SHP77 treated with DMSO at 0.1 percent for 48 hours (cell line): ENCODE data around the gene OR52W1.

Source experiments
- DNase-seq: peaks from one replicate; lab custom pipeline; 2025; lab: John Stamatoyannopoulos, UW

OR52W1 gene

GRCh38 chr11:6199174-6199810 lies at the start of gene OR52W1:
OR52W1 (plus strand) TSS chr11:6199224; CDS start chr11:6199224, 0 bp downstream.
- no peak for DNase-seq

GRCh38 chr11:6151117-6151516 lies 47.9 kb upstream of the OR52W1 start:
- DNase-seq: no peak

- DNase-seq: no peak
Observed at GRCh38 chr11:6152126-6152525, 46.9 kb upstream of the OR52W1 start.

GRCh38 chr11:6156628-6157359 lies 42.2 kb upstream of the OR52W1 start:
- DNase-seq: no peak

- no peak for DNase-seq
Observed at GRCh38 chr11:6170226-6170625, 28.8 kb upstream of the OR52W1 start, which contains the start of gene OR52B2. OR52B2 (minus strand) TSS chr11:6170326; CDS start chr11:6170326, 0 bp downstream.

GRCh38 chr11:6175440-6175839 lies 23.6 kb upstream of the OR52W1 start:
- no peak for DNase-seq

- no peak for DNase-seq
Observed at GRCh38 chr11:6191742-6192141, 7.3 kb upstream of the OR52W1 start.

- DNase-seq: no peak
Observed at GRCh38 chr11:6194065-6194581, 4.9 kb upstream of the OR52W1 start.

GRCh38 chr11:6196396-6196795 lies 2.6 kb upstream of the OR52W1 start:
- no peak for DNase-seq

GRCh38 chr11:6197466-6198200 lies 1.4 kb upstream of the OR52W1 start:
- DNase-seq: no peak

- DNase-seq: no peak
Observed at GRCh38 chr11:6200975-6201374, 2.0 kb downstream of the OR52W1 start.

GRCh38 chr11:6201481-6201880 lies 2.5 kb downstream of the OR52W1 start:
- no peak for DNase-seq

GRCh38 chr11:6202041-6202440 lies 3.0 kb downstream of the OR52W1 start:
- DNase-seq: no peak

- no peak for DNase-seq
Observed at GRCh38 chr11:6203327-6203726, 4.3 kb downstream of the OR52W1 start.

GRCh38 chr11:6204706-6205105 lies 5.7 kb downstream of the OR52W1 start:
- DNase-seq: no peak

GRCh38 chr11:6205366-6205765 lies 6.3 kb downstream of the OR52W1 start, which contains the start of gene C11orf42:
C11orf42 (plus strand) TSS chr11:6205557; CDS start chr11:6205616, 59 bp downstream.
- no peak for DNase-seq

GRCh38 chr11:6206456-6207180 lies 7.6 kb downstream of the OR52W1 start:
- DNase-seq: no peak

GRCh38 chr11:6209801-6210200 lies 10.8 kb downstream of the OR52W1 start:
- DNase-seq: no peak

GRCh38 chr11:6210274-6210955 lies 11.4 kb downstream of the OR52W1 start:
- no peak for DNase-seq

GRCh38 chr11:6214530-6214929 lies 15.5 kb downstream of the OR52W1 start:
- DNase-seq: no peak

GRCh38 chr11:6216501-6216900 lies 17.5 kb downstream of the OR52W1 start:
- DNase-seq: no peak
